ENCODE measurements around the gene CHMP1A. TPM values are rescaled to one million over a fixed set of nuclear protein-coding genes. Genes with fewer than 3 reads are reported as not detected.
"Not testable (repeated sequence)": the region's sequence is repeated elsewhere in the genome, so short reads cannot be mapped to it uniquely, and the experiment has no call there.

CHMP1A gene
- total RNA-seq, 1 donor: 126 TPM

DNA sequence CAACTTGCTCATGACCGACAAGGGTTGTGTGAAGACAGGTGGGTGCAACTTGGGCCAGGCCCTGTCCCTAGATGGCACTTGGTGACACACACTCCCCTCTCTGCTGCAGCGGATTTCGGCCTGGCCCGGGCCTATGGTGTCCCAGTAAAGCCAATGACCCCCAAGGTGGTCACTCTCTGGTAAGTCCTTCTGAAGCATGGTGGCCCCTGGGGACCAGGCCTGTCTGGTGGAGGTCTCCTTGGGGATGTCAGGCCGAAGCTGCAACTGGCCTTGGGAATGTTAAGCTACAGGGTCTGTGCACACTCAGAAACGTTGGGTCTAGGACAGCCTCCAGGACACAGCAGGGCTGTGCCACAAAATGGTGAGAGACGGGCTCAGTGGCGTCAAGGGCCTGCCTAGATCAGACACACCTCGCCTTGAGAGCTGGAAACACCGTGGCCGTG is 35.8 kb upstream of the CHMP1A start:
- no peak for DNase-seq (ENCODE audit: low read depth in 2 of 3, low spot score in 2 of 3)

- no peak for DNase-seq (ENCODE audit: low read depth in 2 of 3, low spot score in 2 of 3)
Measured at GRCh38 chr16:89691986-89692569, 34.6 kb upstream of the CHMP1A start.

GRCh38 chr16:89691231-89691985 is 33.9 kb upstream of the CHMP1A start:
- DNase-seq (ENCODE audit: low read depth in 2 of 3, low spot score in 2 of 3): no peak

- no peak for DNase-seq (ENCODE audit: low read depth in 2 of 3, low spot score in 2 of 3)
Measured at GRCh38 chr16:89690392-89690901, 32.9 kb upstream of the CHMP1A start.

DNA sequence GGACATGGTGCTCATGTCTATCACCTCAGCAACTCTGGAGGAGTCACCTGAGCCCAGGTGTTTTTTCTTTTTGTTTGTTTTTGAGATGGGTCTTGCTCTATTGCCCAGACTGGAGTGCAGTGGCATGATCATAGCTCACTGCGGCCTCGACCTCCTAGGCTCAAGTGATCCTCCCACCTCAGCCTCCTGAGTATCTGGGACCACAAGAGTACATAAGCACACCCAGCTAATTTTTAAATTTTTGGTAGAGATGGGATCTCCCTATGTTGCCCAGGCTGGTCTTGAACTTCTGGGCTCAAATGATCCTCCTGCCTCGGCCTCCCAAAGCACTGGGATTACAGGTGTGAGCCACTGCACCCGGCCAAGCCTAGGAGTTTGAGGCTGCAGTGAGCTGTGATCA is 32.1 kb upstream of the CHMP1A start:
- not testable (repeated sequence) for DNase-seq (ENCODE audit: low read depth in 2 of 3, low spot score in 2 of 3)

DNA sequence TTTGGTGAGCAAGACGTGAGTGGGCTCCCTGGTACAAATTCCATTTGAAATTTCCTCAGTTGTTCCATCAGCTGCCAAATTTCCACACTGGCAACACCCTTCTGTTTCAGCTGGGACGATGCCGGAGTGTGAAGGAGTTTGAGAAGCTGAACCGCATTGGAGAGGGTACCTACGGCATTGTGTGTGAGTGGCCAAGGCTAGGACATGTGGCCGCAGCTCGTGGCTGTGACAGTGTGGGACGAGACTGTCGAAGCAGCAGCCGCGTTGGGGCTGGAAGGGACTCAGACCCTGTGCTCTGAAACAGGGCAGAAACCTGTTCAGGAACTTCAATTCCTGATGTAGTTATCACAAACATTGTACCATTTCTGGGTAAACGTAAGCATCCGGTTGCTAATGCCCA is 31.6 kb upstream of the CHMP1A start:
- no peak for DNase-seq (ENCODE audit: low read depth in 2 of 3, low spot score in 2 of 3)

DNA sequence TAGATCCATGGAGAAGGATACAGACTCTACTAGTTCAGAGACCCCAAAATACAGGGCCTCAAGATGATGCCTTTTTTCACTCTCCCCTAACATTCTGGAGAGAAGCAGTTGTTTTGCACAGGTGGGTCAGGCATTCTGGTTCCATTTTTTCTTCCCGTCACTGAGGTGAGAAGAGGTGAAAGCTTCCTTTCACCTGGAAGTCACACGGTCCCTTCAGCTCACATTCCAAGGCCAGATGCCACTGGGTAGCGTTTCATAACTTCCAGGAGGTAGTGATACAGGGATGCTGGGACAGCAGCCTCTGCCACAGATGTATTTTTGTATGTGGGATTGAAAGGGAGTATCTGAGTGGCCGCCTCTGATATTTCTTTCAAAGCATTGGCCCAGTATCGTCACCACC is 30.9 kb upstream of the CHMP1A start:
- no peak for DNase-seq (ENCODE audit: low read depth in 2 of 3, low spot score in 2 of 3)

DNA sequence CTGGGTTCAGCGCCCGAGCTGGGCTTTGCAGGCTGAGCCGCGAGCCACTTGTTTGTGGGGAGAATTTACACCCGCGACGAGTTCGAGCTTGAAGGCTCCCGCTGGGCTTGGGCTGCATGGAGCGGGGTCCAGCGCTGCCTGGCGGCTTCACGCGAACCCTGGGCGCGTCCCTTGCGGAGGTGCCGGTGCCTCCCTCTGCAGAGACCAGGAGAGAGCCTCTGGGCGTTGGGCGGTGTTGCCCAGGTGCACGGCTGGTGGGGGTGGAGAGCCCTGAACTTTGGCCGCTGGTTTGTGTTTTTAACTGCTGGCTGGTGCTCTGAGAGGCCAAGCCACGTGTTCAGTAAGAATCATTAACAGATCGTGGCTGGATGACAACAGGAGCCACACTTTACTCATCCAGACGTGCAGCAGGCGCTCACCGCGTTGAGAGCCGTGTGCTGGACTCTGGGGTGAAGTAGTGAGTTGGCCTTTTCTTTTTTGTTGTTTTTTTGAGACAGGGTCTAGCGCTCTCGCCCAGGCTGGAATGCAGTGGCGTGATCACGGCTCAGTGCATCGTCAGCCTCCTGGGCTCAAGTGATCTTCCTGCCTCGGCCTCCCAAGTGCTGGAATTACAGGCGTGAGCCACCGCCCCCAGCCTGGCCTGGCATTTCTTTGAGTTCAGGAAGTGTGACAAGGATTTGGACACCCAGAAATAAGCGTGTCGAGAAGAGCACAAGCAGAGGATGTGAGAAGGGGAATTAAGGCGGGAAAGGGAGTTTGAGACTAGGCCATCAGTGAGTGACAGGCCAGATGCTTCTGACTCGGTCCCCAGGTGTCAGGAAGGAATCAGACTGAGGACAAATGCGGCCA is 29.8 kb upstream of the CHMP1A start:
- peak in 1 of 3 donors; percentile 35 for DNase-seq (ENCODE audit: low read depth in 2 of 3, low spot score in 2 of 3)

GRCh38 chr16:89686520-89687091 is 29.1 kb upstream of the CHMP1A start, which contains the start of gene CDK10:
Gene CDK10 (plus strand): TSS chr16:89686689. CDS start chr16:89686711, 22 bp downstream.
- DNase-seq (ENCODE audit: low read depth in 2 of 3, low spot score in 2 of 3): peak; percentile 86 to 88 (median 87)

DNA sequence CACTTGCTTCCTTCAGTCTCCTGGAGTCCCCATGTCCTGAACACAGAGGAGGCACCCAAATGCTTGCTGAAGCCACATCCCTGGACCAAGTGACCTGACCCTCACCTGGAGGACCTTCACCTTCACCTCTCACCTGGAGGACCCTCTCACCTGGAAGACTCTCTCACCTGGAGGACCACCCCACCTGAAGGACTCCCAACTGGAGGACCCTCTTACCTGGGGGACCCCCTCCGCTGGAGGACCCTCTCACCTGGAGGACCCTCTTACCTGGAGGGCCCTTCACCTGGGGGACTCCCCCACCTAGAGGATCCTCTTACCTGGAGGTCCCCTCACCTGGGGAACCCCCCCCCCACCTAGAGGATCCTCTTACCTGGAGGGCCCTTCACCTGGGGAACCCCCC is 28.4 kb upstream of the CHMP1A start:
- no peak for DNase-seq (ENCODE audit: low read depth in 2 of 3, low spot score in 2 of 3)

DNA sequence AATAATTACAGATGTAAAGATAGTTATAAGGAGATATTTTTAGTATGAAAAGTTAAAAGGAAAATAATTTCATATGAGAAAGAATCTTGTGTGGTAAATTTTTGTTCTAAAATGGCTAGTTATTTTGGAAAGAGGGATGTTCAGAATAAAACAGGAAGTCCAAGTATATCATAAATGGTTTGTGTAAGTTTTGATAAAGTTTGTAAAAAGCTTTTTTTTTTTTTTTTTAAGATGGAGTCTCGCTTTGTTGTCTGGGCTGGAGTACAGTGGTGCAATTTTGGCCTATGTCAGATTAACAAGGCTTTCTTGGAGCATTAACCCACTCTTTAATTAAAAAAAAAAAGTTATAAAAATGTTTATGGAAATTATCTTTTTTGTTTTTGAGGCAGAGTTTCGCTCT is 20.8 kb upstream of the CHMP1A start:
- DNase-seq (ENCODE audit: low read depth in 2 of 3, low spot score in 2 of 3): no peak

DNA sequence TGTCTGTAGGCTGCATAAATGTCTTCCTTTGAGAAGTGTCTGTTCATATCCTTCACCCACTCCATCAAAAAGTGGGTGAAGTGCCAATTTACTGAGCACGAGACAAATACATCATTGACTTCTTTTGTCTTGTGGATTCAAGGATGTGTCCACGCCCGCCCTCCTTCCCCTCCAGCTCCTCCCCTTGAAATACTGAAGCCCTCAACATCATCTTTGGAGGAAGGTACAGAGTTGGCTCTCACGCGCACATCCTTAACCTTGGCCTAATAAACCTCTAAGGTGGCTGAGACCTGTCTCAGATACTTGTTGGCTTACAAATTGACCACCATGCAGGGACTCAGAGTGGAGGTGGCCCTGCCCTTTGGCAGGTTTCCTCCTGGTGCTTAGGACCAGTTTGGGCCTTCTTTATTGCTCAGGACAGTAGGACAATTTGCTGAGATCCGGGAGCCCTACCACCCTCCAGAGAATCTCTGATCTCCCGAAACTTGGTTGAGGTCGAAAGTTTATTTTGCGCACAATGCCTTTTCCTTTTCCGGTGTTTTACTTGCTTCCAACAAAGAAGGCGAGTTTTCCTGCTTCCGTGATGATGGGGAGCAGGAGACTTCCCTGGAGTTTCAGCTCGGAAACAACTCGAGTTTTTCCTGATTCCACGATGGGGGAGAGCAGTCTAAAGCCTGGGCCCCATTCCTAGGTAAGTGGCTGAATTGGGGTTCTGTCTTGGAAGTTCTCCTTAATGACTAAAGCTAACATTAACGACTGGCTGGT is 14.9 kb upstream of the CHMP1A start:
- DNase-seq (ENCODE audit: low read depth in 2 of 3, low spot score in 2 of 3): no peak

DNA sequence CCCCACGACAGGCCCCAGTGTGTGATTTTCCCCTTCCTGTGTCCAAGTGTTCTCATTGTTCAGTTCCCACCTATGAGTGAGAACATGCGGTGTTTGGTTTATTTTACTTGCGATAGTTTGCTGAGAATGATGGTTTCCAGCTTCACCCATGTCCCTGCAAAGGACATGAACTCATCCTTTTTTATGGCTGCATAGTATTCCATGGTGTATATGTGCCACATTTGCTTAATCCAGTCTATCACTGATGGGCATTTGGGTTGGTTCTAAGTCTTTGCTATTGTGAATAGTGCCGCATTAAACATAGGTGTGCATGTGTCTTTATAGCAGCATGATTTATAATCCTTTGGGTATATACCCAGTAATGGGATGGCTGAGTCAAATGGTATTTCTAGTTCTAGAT is 14.1 kb upstream of the CHMP1A start:
- DNase-seq (ENCODE audit: low read depth in 2 of 3, low spot score in 2 of 3): not testable (repeated sequence)

- DNase-seq (ENCODE audit: low read depth in 2 of 3, low spot score in 2 of 3): peak in 1 of 3 donors; percentile 26
Measured at GRCh38 chr16:89670496-89671431, 13.3 kb upstream of the CHMP1A start.

DNA sequence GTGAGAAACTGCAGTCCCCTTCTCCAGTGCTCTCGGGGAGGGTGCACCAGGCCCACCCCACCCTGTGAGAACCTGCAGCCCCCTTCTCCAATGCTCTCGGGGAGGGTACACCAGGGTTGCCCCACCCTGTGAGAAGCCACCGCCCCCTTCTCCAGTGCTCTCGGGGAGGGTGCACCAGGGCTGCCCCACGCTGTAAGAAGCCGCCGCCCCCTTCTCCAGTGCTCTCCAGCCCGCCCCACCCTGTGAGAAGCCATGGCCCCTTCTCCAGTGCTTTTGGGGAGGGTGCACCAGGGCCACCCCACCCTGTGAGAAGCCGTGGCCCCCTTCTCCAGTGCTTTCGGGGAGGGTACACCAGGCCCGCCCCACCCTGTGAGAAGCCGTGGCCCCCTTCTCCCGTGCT is 12.2 kb upstream of the CHMP1A start:
- DNase-seq (ENCODE audit: low read depth in 2 of 3, low spot score in 2 of 3): no peak

- no peak for DNase-seq (ENCODE audit: low read depth in 2 of 3, low spot score in 2 of 3)
Measured at GRCh38 chr16:89668790-89669158, 11.3 kb upstream of the CHMP1A start.

GRCh38 chr16:89667633-89668032 is 10.1 kb upstream of the CHMP1A start:
- no peak for DNase-seq (ENCODE audit: low read depth in 2 of 3, low spot score in 2 of 3)

GRCh38 chr16:89667000-89667399 is 9.5 kb upstream of the CHMP1A start:
- DNase-seq (ENCODE audit: low read depth in 2 of 3, low spot score in 2 of 3): not testable (repeated sequence)

- not testable (repeated sequence) for DNase-seq (ENCODE audit: low read depth in 2 of 3, low spot score in 2 of 3)
Measured at GRCh38 chr16:89664238-89664637, 6.7 kb upstream of the CHMP1A start.
